H9 (cell line): ENCODE data around the gene GLS. TPM values are rescaled to one million over a fixed set of nuclear protein-coding genes. Genes with fewer than 3 reads are reported as not detected.

Experiments used
- DNase-seq: peaks from one replicate; pipeline ENCODE4 v3.0.0-alpha.2; 2017
- H2AFZ ChIP-seq: one replicate; pipeline ENCODE4 v1.6.1; 2013; ENCODE audit warnings: mild to moderate bottlenecking, low read length, control low read depth, moderate library complexity
- H2AK5ac ChIP-seq: 2 replicates; pipeline ENCODE4 v1.6.1; 2013; ENCODE audit warnings: low read length, control low read depth, mixed read lengths; ENCODE audit not compliant: insufficient read length
- H2BK120ac ChIP-seq: one replicate; pipeline ENCODE4 v1.6.1; 2013; ENCODE audit warnings: low read depth, mild to moderate bottlenecking, low read length, control low read depth, inconsistent platforms; ENCODE audit not compliant: poor library complexity, severe bottlenecking
- H2BK12ac ChIP-seq: 2 replicates; pipeline ENCODE4 v1.6.1; 2013; ENCODE audit warnings: low read length, control low read depth, mixed read lengths, low read depth; ENCODE audit not compliant: insufficient read length
- H2BK15ac ChIP-seq: 2 replicates; pipeline ENCODE4 v1.6.1; 2013; ENCODE audit warnings: low read depth, low read length, control low read depth
- H2BK20ac ChIP-seq: one replicate; pipeline ENCODE4 v1.6.1; 2013; ENCODE audit warnings: low read depth, mild to moderate bottlenecking, low read length, control low read depth, inconsistent platforms; ENCODE audit not compliant: poor library complexity, severe bottlenecking
- H2BK5ac ChIP-seq: 2 replicates; pipeline ENCODE4 v1.6.1; 2013; ENCODE audit warnings: low read length, control low read depth, mixed read lengths; ENCODE audit not compliant: insufficient read length
- H3K14ac ChIP-seq: 2 replicates; pipeline ENCODE4 v1.6.1; 2013; ENCODE audit warnings: low read length, control low read depth; ENCODE audit not compliant: insufficient read depth
- H3K18ac ChIP-seq: 2 replicates; pipeline ENCODE4 v1.6.1; 2013; ENCODE audit warnings: low read depth, mild to moderate bottlenecking, mixed read lengths, low read length, control low read depth; ENCODE audit not compliant: insufficient read length
- H3K23ac ChIP-seq: 2 replicates; pipeline ENCODE4 v1.6.1; 2013; ENCODE audit warnings: low read length, control low read depth, mixed read lengths, low read depth; ENCODE audit not compliant: insufficient read length
- H3K23me2 ChIP-seq: 2 replicates; pipeline ENCODE4 v1.6.1; 2013; ENCODE audit warnings: low read depth, mild to moderate bottlenecking, mixed read lengths, low read length, control low read depth; ENCODE audit not compliant: insufficient read length, poor library complexity, severe bottlenecking
- H3K27ac ChIP-seq: 2 replicates; pipeline ENCODE4 v1.5.1; 2013; ENCODE audit warnings: low read length, control low read depth, mixed read lengths, low read depth; ENCODE audit not compliant: insufficient read length
- H3K27me3 ChIP-seq: 2 replicates; pipeline ENCODE4 v1.6.1; 2013; ENCODE audit warnings: low read length, control low read depth, inconsistent platforms; ENCODE audit not compliant: insufficient read depth
- H3K4ac ChIP-seq: 2 replicates; pipeline ENCODE4 v1.6.1; 2013; ENCODE audit warnings: low read depth, mild to moderate bottlenecking, control low read depth, inconsistent platforms, low read length, moderate library complexity
- H3K4me1 ChIP-seq: 2 replicates; pipeline ENCODE4 v1.6.1; 2013; ENCODE audit warnings: low read length, control low read depth, inconsistent platforms; ENCODE audit not compliant: insufficient read depth
- H3K4me2 ChIP-seq: 2 replicates; pipeline ENCODE4 v1.6.1; 2013; ENCODE audit warnings: low read length, control low read depth, mixed read lengths; ENCODE audit not compliant: insufficient read length, insufficient read depth
- H3K56ac ChIP-seq: 2 replicates; pipeline ENCODE4 v1.6.1; 2013; ENCODE audit warnings: low read depth, mild to moderate bottlenecking, mixed read lengths, low read length, control low read depth; ENCODE audit not compliant: insufficient read length
- H3K79me1 ChIP-seq: 2 replicates; pipeline ENCODE4 v1.6.1; 2013; ENCODE audit warnings: low read depth, mild to moderate bottlenecking, moderate library complexity, low read length, control low read depth, inconsistent platforms; ENCODE audit not compliant: insufficient read depth, poor library complexity, severe bottlenecking
- H3K79me2 ChIP-seq: 2 replicates; pipeline ENCODE4 v1.6.1; 2013; ENCODE audit warnings: low read length, control low read depth, inconsistent platforms; ENCODE audit not compliant: insufficient read depth
- H3K9ac ChIP-seq: 2 replicates; pipeline ENCODE4 v1.6.1; 2013; ENCODE audit warnings: low read length, control low read depth, mixed read lengths; ENCODE audit not compliant: insufficient read length; ENCODE audit errors: extremely low read depth
- H3K9me3 ChIP-seq: one replicate; pipeline ENCODE4 v1.6.1; 2013; ENCODE audit warnings: low read depth, low read length, inconsistent platforms; ENCODE audit not compliant: control insufficient read depth
- H3T11ph ChIP-seq: one replicate; pipeline ENCODE4 v1.6.1; 2013; ENCODE audit warnings: mild to moderate bottlenecking, low read length, control low read depth, inconsistent platforms
- H4K20me1 ChIP-seq: one replicate; pipeline ENCODE4 v1.6.1; 2013; ENCODE audit not compliant: control insufficient read depth, insufficient read length, insufficient read depth
- H4K5ac ChIP-seq: 2 replicates; pipeline ENCODE4 v1.6.1; 2013; ENCODE audit warnings: low read depth, mild to moderate bottlenecking, mixed read lengths, low read length, control low read depth; ENCODE audit not compliant: insufficient read length
- H4K8ac ChIP-seq: replicated peaks from 2 replicates; pipeline ENCODE4 v1.6.1; 2013; ENCODE audit warnings: low read length, control low read depth, mixed read lengths, low read depth; ENCODE audit not compliant: insufficient read length
- H4K91ac ChIP-seq: 2 replicates; pipeline ENCODE4 v1.6.1; 2013; ENCODE audit warnings: low read depth, mild to moderate bottlenecking, moderate library complexity, mixed read lengths, low read length, control low read depth; ENCODE audit not compliant: insufficient read length
- H3K27ac Mint-ChIP-seq, 3 experiments: 2 replicates in 2 of 3; 3 replicates in 1 of 3; pipeline ENCODE4 v1.8.0; 2020 to 2021; ENCODE audit warnings: mixed read lengths in 3 of 3, mild to moderate bottlenecking in 1 of 3, moderate library complexity in 1 of 3
- H3K27me3 Mint-ChIP-seq: 2 replicates; pipeline ENCODE4 v1.8.0; 2021; ENCODE audit warnings: low read depth, mild to moderate bottlenecking, moderate library complexity, mixed read lengths
- H3K36me3 Mint-ChIP-seq, 3 experiments: 2 replicates in 2 of 3; 3 replicates in 1 of 3; pipeline ENCODE4 v1.8.0; 2020 to 2021; ENCODE audit warnings: low read depth in 3 of 3, mixed read lengths in 3 of 3; ENCODE audit not compliant: insufficient read depth in 1 of 3
- H3K4me1 Mint-ChIP-seq, 2 experiments: 2 replicates each; pipeline ENCODE4 v1.8.0; 2020; ENCODE audit warnings: mixed read lengths in 2 of 2
- H3K4me3 Mint-ChIP-seq, 2 experiments: 2 replicates in 1 of 2; 3 replicates in 1 of 2; pipeline ENCODE4 v1.8.0; 2020 to 2021; ENCODE audit warnings: mild to moderate bottlenecking in 2 of 2, mixed read lengths in 2 of 2, moderate library complexity in 1 of 2
- H3K9me3 Mint-ChIP-seq, 2 experiments: 2 replicates in 1 of 2; 3 replicates in 1 of 2; pipeline ENCODE4 v1.8.0; 2020; ENCODE audit warnings: mild to moderate bottlenecking in 2 of 2, mixed read lengths in 2 of 2, moderate library complexity in 1 of 2
- WGBS: extraction: QIAGEN DNeasy Blood & Tissue Kit; methylation state at CpG from one replicate; pipeline ENCODE4 v1.1.7; 2013; ENCODE audit warnings: missing lambda C conversion rate, low lambda C conversion rate, mixed read lengths; ENCODE audit not compliant: insufficient read length; ENCODE audit errors: extremely low coverage; 5-methylcytosine and 5-hydroxymethylcytosine counted together
- total RNA-seq: library from RNA; stranded (reverse); gene quantifications from 2 replicates; pipeline ENCODE4 v1.2.1, GENCODE V29; 2021
- TF ChIP-seq, protein P1 (sequence below): fragments of 200-600 bp; sonication (generic); conservative IDR thresholded peaks from 3 replicates; pipeline ENCODE4 v1.8.0; 2021; ENCODE audit warnings: antibody characterized with exemption, mild to moderate bottlenecking

The GLS gene
- total RNA-seq, 1 experiment from 2014 or later, result 69.3 TPM

- Mint-ChIP-seq H3K27me3 (peaks cover 2% of the 10 kb centered on the region; the same call in 1 of the 2 replicates), H3K9me3 (no peaks in the 10 kb centered on the region), H3K36me3 (no peaks in the 10 kb centered on the region), H3K27ac (no peak overlapping the region), H3K4me3 (no peak overlapping the region), H3K4me1 (peaks cover 9 to 17% of the 10 kb centered on the region in 2 experiments)
- no peak overlapping the region for H3T11ph ChIP-seq
- H3K9ac ChIP-seq, result no peak overlapping the region
- no peaks in the 10 kb centered on the region for H3K9me3 ChIP-seq
- no peak overlapping the region for H2BK12ac ChIP-seq
- H2BK15ac ChIP-seq, result no peak overlapping the region
- H3K79me1 ChIP-seq, result no peaks in the 10 kb centered on the region
- H2BK20ac ChIP-seq, result no peak overlapping the region
- no peak overlapping the region for H4K8ac ChIP-seq
- no peak overlapping the region for H4K5ac ChIP-seq
- H3K23ac ChIP-seq, result no peak overlapping the region
- no peak overlapping the region for H3K27ac ChIP-seq
- no peak overlapping the region for H3K14ac ChIP-seq
- no peaks in the 10 kb centered on the region for H3K79me2 ChIP-seq
- peaks cover 5% of the 10 kb centered on the region; the same call in 1 of the 2 replicates for H3K4me1 ChIP-seq
- H2BK120ac ChIP-seq, result no peak overlapping the region
- no peaks in the 10 kb centered on the region for H3K23me2 ChIP-seq
- no peak overlapping the region for H3K18ac ChIP-seq
- H2AK5ac ChIP-seq, result no peak overlapping the region
- no peak overlapping the region for H3K56ac ChIP-seq
- H2BK5ac ChIP-seq, result no peak overlapping the region
- H3K4ac ChIP-seq, result no peak overlapping the region
- H3K4me2 ChIP-seq, result no peak overlapping the region
- no peak overlapping the region for H4K91ac ChIP-seq
- no peak for DNase-seq
- no peak overlapping the region for H2AFZ ChIP-seq
- no peaks in the 10 kb centered on the region for H4K20me1 ChIP-seq
- TF ChIP-seq, protein P1, sequence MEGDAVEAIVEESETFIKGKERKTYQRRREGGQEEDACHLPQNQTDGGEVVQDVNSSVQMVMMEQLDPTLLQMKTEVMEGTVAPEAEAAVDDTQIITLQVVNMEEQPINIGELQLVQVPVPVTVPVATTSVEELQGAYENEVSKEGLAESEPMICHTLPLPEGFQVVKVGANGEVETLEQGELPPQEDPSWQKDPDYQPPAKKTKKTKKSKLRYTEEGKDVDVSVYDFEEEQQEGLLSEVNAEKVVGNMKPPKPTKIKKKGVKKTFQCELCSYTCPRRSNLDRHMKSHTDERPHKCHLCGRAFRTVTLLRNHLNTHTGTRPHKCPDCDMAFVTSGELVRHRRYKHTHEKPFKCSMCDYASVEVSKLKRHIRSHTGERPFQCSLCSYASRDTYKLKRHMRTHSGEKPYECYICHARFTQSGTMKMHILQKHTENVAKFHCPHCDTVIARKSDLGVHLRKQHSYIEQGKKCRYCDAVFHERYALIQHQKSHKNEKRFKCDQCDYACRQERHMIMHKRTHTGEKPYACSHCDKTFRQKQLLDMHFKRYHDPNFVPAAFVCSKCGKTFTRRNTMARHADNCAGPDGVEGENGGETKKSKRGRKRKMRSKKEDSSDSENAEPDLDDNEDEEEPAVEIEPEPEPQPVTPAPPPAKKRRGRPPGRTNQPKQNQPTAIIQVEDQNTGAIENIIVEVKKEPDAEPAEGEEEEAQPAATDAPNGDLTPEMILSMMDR, result no peak
- no peaks in the 10 kb centered on the region for H3K27me3 ChIP-seq
- WGBS, result no CpG with 5 or more reads among the region's 1 CpG
Measured at GRCh38 chr2:190854726-190855125, 25.9 kb upstream of the GLS start.
